Esophagus squamous epithelium (tissue), 4 donors: ENCODE data around the gene PITPNM3.

Experiments
- POLR2A ChIP-seq, 4 donors: fragments of 450-650 bp; IDR thresholded peaks; one replicate each; pipeline ENCODE4 v1.6.1; 2017; ENCODE audit warnings: antibody characterized with exemption in 4 of 4, mild to moderate bottlenecking in 4 of 4, moderate library complexity in 3 of 4
- TF ChIP-seq, protein P1 (sequence below), 6 experiments: fragments of 450-650 bp in 4 of 6; fragments of 200-600 bp in 2 of 6; sonication (generic) in 2 of 6; IDR thresholded peaks; one replicate each; pipeline ENCODE4 v1.5.1; 2016 to 2019; ENCODE audit warnings: antibody characterized with exemption in 6 of 6, mild to moderate bottlenecking in 4 of 6, moderate library complexity in 4 of 6

DNA sequence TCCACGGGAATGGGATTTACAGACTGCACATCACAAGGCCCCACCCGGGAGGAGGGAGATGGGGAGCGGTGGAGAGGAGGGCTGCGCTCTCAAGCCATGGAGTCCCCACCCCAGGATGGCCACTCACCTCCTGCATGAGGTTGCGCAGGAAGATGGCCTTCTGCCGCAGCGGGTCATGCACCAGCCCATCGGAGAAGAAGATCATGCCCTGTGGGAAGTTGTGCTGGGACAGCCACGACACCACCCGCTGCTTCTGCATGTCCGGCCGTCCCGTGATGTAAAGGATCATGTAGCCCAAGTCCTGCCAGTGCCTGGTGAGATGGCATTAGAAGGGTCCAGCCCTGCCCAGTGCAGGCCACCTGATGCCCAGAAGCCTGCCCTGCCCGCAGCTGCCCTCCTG lies 95.1 kb downstream of the PITPNM3 start:
- TF ChIP-seq, protein P1, sequence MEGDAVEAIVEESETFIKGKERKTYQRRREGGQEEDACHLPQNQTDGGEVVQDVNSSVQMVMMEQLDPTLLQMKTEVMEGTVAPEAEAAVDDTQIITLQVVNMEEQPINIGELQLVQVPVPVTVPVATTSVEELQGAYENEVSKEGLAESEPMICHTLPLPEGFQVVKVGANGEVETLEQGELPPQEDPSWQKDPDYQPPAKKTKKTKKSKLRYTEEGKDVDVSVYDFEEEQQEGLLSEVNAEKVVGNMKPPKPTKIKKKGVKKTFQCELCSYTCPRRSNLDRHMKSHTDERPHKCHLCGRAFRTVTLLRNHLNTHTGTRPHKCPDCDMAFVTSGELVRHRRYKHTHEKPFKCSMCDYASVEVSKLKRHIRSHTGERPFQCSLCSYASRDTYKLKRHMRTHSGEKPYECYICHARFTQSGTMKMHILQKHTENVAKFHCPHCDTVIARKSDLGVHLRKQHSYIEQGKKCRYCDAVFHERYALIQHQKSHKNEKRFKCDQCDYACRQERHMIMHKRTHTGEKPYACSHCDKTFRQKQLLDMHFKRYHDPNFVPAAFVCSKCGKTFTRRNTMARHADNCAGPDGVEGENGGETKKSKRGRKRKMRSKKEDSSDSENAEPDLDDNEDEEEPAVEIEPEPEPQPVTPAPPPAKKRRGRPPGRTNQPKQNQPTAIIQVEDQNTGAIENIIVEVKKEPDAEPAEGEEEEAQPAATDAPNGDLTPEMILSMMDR (IDR thresholded peaks at IDR 0.05) = no peak
- TF ChIP-seq POLR2A (IDR thresholded peaks at IDR 0.05) = no peak
